Measurements from ENCODE around the gene ABCB9.

Gene ABCB9

GRCh38 chr12:122929812-122930211 lies 36.5 kb downstream of the ABCB9 start:
- no peak for DNase-seq (ENCODE audit: insufficient read length, low spot score)
- no peak for TF ChIP-seq CTCF (IDR thresholded peaks at IDR 0.05; ENCODE audit: insufficient read depth, missing control alignments)
- FAIRE-seq, result no peak

GRCh38 chr12:122929148-122929538 lies 37.1 kb downstream of the ABCB9 start:
- no peak for FAIRE-seq
- TF ChIP-seq CTCF (IDR thresholded peaks at IDR 0.05; ENCODE audit: insufficient read depth, missing control alignments), result no peak
- DNase-seq (ENCODE audit: insufficient read length, low spot score), result no peak

GRCh38 chr12:122928404-122929147 lies 37.7 kb downstream of the ABCB9 start:
- FAIRE-seq, result no peak
- TF ChIP-seq CTCF (IDR thresholded peaks at IDR 0.05; ENCODE audit: insufficient read depth, missing control alignments), result no peak
- no peak for DNase-seq (ENCODE audit: insufficient read length, low spot score)

GRCh38 chr12:122927756-122928403 lies 38.4 kb downstream of the ABCB9 start:
- DNase-seq (ENCODE audit: insufficient read length, low spot score) (no peak), FAIRE-seq (no peak)
- TF ChIP-seq CTCF (IDR thresholded peaks at IDR 0.05; ENCODE audit: insufficient read depth, missing control alignments), result no peak

- no peak for TF ChIP-seq CTCF (IDR thresholded peaks at IDR 0.05; ENCODE audit: insufficient read depth, missing control alignments)
- FAIRE-seq, result no peak
- DNase-seq (ENCODE audit: insufficient read length, low spot score), result no peak
Observed at GRCh38 chr12:122921917-122922316, 44.3 kb downstream of the ABCB9 start.

GRCh38 chr12:122920687-122921086 lies 45.6 kb downstream of the ABCB9 start:
- TF ChIP-seq CTCF (IDR thresholded peaks at IDR 0.05; ENCODE audit: insufficient read depth, missing control alignments), result no peak
- no peak for FAIRE-seq
- DNase-seq (ENCODE audit: insufficient read length, low spot score), result no peak

- DNase-seq (ENCODE audit: insufficient read length, low spot score) (no peak), FAIRE-seq (no peak)
- no peak for TF ChIP-seq CTCF (IDR thresholded peaks at IDR 0.05; ENCODE audit: insufficient read depth, missing control alignments)
Observed at GRCh38 chr12:122918827-122919226, 47.4 kb downstream of the ABCB9 start.
